GM10248 (cell line): Measurements from ENCODE around the gene IGFBPL1.
A peak's percentile ranks its signal among the peaks of the same experiment; 100 is the strongest.
"Not testable (repeated sequence)": the region's sequence is repeated elsewhere in the genome, so short reads cannot be mapped to it uniquely, and the experiment has no call there.

Source experiments
- CTCF ChIA-PET: fragments of 300-600 bp; sonication (Branson Sonifier 250); formaldehyde crosslinking; extraction: SDS; loops from one replicate; lab custom pipeline; 2021; ENCODE audit warnings: antibody characterized with exemption; lab: Yijun Ruan, JAX
- POLR2A ChIA-PET: fragments of 350-650 bp; sonication (Branson Sonifier 250); formaldehyde crosslinking; extraction: SDS; loops from one replicate; lab custom pipeline; 2020; ENCODE audit warnings: antibody characterized with exemption; lab: Yijun Ruan, JAX
- DNase-seq: peaks from one replicate; pipeline ENCODE4 v3.0.0; 2012; ENCODE audit errors: extremely low spot score
- TF ChIP-seq, protein P1 (sequence below): IDR thresholded peaks from 2 replicates; pipeline ENCODE4 v1.5.1; 2012; ENCODE audit warnings: mild to moderate bottlenecking, low read depth; ENCODE audit errors: extremely low read depth, missing control alignments, control extremely low read depth

IGFBPL1 gene, protein sequence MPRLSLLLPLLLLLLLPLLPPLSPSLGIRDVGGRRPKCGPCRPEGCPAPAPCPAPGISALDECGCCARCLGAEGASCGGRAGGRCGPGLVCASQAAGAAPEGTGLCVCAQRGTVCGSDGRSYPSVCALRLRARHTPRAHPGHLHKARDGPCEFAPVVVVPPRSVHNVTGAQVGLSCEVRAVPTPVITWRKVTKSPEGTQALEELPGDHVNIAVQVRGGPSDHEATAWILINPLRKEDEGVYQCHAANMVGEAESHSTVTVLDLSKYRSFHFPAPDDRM

DNA sequence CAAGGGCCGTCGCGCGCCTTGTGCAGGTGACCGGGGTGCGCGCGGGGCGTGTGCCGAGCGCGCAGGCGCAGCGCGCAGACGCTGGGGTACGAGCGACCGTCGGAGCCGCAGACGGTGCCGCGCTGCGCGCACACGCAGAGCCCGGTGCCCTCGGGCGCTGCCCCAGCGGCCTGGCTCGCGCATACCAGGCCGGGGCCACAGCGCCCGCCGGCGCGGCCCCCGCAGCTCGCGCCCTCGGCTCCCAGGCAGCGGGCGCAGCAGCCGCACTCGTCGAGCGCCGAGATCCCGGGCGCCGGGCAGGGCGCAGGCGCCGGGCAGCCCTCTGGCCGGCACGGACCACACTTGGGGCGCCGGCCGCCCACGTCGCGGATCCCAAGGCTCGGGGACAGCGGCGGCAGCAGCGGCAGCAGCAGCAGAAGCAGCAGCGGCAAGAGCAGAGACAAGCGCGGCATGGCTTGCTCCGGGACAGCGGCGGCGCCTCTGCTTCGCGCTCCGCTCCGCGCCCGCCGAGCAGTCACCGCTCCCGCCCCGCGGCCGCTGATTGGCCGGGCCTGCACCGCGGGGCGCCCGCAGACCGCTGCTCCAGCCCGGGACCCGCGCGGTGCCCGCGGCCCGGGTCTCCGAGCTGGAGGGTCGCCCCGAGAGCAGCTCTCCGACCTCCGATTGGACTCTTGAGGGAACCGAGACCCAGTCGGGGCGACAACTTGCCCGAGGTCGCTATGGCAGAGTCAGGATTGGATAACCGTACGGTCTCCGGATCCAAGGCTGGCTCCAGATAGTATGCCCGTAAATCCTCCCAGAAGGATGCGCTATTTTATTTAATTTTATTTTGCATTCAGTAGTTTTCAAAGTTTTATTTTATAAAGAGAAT, at the start of gene IGFBPL1:
IGFBPL1 (minus strand) TSS at position 482 of the 871 bp plus-strand sequence; CDS start at position 452, 30 bp downstream.
- POLR2A ChIA-PET = no interaction called here
- TF ChIP-seq, protein P1, sequence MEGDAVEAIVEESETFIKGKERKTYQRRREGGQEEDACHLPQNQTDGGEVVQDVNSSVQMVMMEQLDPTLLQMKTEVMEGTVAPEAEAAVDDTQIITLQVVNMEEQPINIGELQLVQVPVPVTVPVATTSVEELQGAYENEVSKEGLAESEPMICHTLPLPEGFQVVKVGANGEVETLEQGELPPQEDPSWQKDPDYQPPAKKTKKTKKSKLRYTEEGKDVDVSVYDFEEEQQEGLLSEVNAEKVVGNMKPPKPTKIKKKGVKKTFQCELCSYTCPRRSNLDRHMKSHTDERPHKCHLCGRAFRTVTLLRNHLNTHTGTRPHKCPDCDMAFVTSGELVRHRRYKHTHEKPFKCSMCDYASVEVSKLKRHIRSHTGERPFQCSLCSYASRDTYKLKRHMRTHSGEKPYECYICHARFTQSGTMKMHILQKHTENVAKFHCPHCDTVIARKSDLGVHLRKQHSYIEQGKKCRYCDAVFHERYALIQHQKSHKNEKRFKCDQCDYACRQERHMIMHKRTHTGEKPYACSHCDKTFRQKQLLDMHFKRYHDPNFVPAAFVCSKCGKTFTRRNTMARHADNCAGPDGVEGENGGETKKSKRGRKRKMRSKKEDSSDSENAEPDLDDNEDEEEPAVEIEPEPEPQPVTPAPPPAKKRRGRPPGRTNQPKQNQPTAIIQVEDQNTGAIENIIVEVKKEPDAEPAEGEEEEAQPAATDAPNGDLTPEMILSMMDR = no peak
- CTCF ChIA-PET = no interaction called here
- peak; percentile 40 for DNase-seq

DNA sequence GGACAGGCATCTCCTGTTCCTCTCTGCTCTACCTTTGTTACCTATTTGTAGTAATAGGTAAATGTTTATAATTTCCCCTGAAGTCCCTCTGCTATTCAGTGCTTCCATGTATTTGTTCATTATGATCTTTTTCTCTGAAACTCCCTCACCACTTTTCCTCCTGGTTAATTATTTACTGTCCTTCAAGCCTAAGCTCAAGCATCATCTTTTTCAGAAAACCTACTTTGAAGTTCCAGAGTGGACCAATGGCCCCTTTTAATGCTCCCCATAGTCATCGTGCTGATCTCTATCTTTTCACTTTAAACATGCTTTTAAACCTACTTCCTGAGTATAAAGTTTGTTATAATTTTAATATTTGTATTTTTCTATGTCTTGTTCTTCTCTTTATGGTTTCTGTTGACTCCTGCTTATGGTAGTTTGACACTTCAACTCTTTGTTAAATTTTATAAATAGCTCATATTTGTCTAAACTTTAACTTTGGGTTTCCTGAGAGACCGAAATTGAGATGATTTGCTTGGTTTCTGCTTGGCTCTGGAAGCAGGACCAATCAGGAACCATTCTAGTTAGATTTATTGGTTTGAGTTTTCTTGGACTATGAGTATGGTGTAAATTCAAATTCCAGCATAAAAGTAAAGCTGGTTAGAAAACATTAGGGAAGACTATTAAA, 48.5 kb upstream of the IGFBPL1 start:
- POLR2A ChIA-PET, DNase-seq: not testable (repeated sequence)
- CTCF ChIA-PET = interaction anchor here (1.4 to 1.9 kb wide), 2 partner anchors 10 to 13 kb away, joined by 4 to 6 read pairs; no protein-coding TSS in a partner anchor

DNA sequence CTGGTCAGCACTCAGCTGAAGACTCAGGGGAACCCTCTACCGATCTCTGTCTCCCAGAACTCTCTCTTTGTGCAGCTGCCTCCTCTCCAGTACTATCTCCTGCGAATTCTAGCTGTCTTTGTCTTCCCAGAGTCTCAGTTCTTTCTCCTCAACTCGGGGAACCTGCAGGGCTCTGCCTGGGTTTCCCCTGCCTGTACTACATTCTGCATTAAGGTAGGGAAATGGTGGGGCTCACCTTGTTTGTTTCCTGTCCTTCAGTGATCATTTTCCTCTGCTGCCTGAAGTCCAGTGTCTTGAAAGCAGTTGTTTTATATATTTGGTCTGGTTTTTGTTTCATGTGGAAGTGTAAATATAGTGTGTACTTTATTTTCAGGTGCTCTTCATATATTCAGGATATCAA, 43.1 kb upstream of the IGFBPL1 start:
- TF ChIP-seq, protein P1 = no peak
- no peak for DNase-seq
- CTCF ChIA-PET = no interaction called here
- POLR2A ChIA-PET = no interaction called here

DNA sequence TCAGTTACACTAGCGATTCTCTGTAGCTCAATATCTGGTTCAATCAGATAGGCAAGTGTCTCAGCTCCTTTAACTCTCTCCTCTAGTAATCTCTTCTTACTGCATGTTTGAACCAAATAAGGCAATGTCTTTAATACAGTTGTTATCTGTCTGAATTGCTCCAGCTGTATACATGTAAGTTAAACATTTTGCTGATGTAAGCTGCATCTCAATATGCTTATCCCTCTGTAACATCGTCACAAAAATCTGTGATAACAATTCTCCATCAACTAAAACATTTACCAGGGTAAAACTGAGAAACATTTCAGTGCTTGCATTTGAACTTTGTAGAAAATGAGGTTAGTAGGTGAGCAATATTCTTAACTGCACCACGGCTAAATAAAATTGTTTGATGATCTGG, 29.6 kb upstream of the IGFBPL1 start:
- ChIA-PET POLR2A (no interaction called here), CTCF (interaction anchor here (1.4 to 4.0 kb wide), 2 partner anchors 9 to 22 kb away, joined by 5 to 16 read pairs; no protein-coding TSS in a partner anchor)
- TF ChIP-seq, protein P1 = no peak
- no peak for DNase-seq

DNA sequence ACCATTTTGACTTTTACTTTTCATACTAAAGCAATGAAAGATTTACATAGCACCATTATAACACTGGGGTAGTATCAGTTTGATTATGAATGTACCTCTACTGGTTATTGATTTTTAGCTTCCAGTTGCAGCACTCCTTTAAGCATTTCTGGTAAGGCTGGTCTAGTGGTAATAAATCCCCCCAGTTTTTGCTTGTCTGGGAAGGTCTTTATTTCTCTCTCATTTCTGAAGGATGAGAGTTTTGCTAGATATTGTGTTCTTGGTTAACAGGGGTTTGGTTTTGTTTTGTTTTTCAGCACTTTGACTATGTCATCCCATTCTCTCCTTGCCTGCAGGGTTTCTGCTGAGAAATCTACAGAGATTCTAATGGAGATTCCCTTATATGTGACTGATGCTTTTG, 26.9 kb upstream of the IGFBPL1 start:
- ChIA-PET POLR2A (no interaction called here), CTCF (interaction anchor here (1.1 to 4.0 kb wide), 4 partner anchors 11 to 537 kb away, joined by 3 to 16 read pairs (median 4); no protein-coding TSS in a partner anchor)
- TF ChIP-seq, protein P1 = no peak

DNA sequence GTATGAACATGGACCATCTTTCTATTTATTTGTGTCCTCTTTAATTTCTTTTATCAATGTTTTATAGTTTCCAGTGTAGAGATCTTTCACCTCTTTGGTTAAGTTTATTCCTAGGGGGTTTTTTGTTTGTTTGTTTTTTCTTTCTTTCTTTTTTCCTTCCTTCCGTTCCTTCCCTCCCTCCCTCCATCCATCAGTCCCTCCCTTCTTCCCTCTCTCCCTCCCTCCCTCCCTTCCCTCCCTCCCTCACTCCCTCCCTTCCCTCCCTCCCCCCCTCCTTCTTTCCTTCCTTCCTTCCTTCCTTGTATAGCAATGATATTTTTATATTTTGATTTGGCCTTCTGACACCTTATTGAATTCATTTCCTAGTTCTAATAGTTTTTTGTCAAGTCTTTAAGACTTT, 23.4 kb upstream of the IGFBPL1 start:
- DNase-seq = no peak
- TF ChIP-seq, protein P1 = no peak
- ChIA-PET CTCF (no interaction called here), POLR2A (no interaction called here)

More for the DNA sequence above, 26.9 kb upstream of the IGFBPL1 start:
- no peak for DNase-seq
